ENCODE measurements around the gene RRAGC.
"Not testable (repeated sequence)": the region's sequence is repeated elsewhere in the genome, so short reads cannot be mapped to it uniquely, and the experiment has no call there.

Gene RRAGC

GRCh38 chr1:38846210-38846609 lies 13.4 kb downstream of the RRAGC start:
- Histone ChIP-seq H3K27ac (replicated peaks) (no peak overlapping the region), H3K4me3 (replicated peaks; ENCODE audit: insufficient read depth, low read length) (no peak overlapping the region), H3K27me3 (ENCODE audit: insufficient read depth, poor library complexity, severe bottlenecking) (no peaks in the 10 kb centered on the region)
- no peak for DNase-seq (ENCODE audit: low read depth in 1 of 2, low spot score in 1 of 2)
- TF ChIP-seq POLR2AphosphoS5 (IDR thresholded peaks at IDR 0.05; ENCODE audit: low read depth): no peak
- TF ChIP-seq GABPA (IDR thresholded peaks at IDR 0.05; ENCODE audit: low read depth): no peak
- TF ChIP-seq REST (IDR thresholded peaks at IDR 0.05; ENCODE audit: insufficient replicate concordance, low read depth): no peak
- TF ChIP-seq CTCF (IDR thresholded peaks at IDR 0.05; ENCODE audit: insufficient read depth, low read length): no peak
- TF ChIP-seq SPI1 (IDR thresholded peaks at IDR 0.05; ENCODE audit: borderline replicate concordance, low read depth): no peak

GRCh38 chr1:38845088-38845487 lies 14.5 kb downstream of the RRAGC start:
- H3K4me3 ChIP-seq (replicated peaks; ENCODE audit: insufficient read depth, low read length); DNase-seq (ENCODE audit: low read depth in 1 of 2, low spot score in 1 of 2); H3K27ac ChIP-seq (replicated peaks); H3K27me3 ChIP-seq (ENCODE audit: insufficient read depth, poor library complexity, severe bottlenecking): not testable (repeated sequence)

- no peak for DNase-seq (ENCODE audit: low read depth in 1 of 2, low spot score in 1 of 2)
- TF ChIP-seq REST (IDR thresholded peaks at IDR 0.05; ENCODE audit: insufficient replicate concordance, low read depth): no peak
- TF ChIP-seq CTCF (IDR thresholded peaks at IDR 0.05; ENCODE audit: insufficient read depth, low read length): no peak
- TF ChIP-seq GABPA (IDR thresholded peaks at IDR 0.05; ENCODE audit: low read depth): no peak
- TF ChIP-seq SPI1 (IDR thresholded peaks at IDR 0.05; ENCODE audit: borderline replicate concordance, low read depth): no peak
- TF ChIP-seq POLR2AphosphoS5 (IDR thresholded peaks at IDR 0.05; ENCODE audit: low read depth): no peak
- H3K27me3 ChIP-seq (ENCODE audit: insufficient read depth, poor library complexity, severe bottlenecking): no peaks in the 10 kb centered on the region
- H3K27ac ChIP-seq (replicated peaks): no peak overlapping the region
- no peak overlapping the region for H3K4me3 ChIP-seq (replicated peaks; ENCODE audit: insufficient read depth, low read length)
These were observed 19.3 kb downstream of the RRAGC start for GRCh38 chr1:38840281-38840680.

- no peak for DNase-seq (ENCODE audit: low read depth in 1 of 2, low spot score in 1 of 2)
- TF ChIP-seq CTCF (IDR thresholded peaks at IDR 0.05; ENCODE audit: insufficient read depth, low read length): no peak
- no peak for TF ChIP-seq SPI1 (IDR thresholded peaks at IDR 0.05; ENCODE audit: borderline replicate concordance, low read depth)
- TF ChIP-seq REST (IDR thresholded peaks at IDR 0.05; ENCODE audit: insufficient replicate concordance, low read depth): no peak
- TF ChIP-seq GABPA (IDR thresholded peaks at IDR 0.05; ENCODE audit: low read depth): no peak
- no peak for TF ChIP-seq POLR2AphosphoS5 (IDR thresholded peaks at IDR 0.05; ENCODE audit: low read depth)
These were observed 20.2 kb downstream of the RRAGC start for GRCh38 chr1:38839363-38839762.

GRCh38 chr1:38836316-38836715 lies 23.3 kb downstream of the RRAGC start:
- not testable (repeated sequence) for H3K4me3 ChIP-seq (replicated peaks; ENCODE audit: insufficient read depth, low read length); H3K27me3 ChIP-seq (ENCODE audit: insufficient read depth, poor library complexity, severe bottlenecking)
- peak in 1 of 2 experiments; percentile 86 for DNase-seq (ENCODE audit: low read depth in 1 of 2, low spot score in 1 of 2)
- peak overlapping the region; percentile 95 for H3K27ac ChIP-seq (replicated peaks)

More at GRCh38 chr1:38839363-38839762, 20.2 kb downstream of the RRAGC start:
- H3K27ac ChIP-seq (replicated peaks): no peak overlapping the region
- no peak overlapping the region for H3K4me3 ChIP-seq (replicated peaks; ENCODE audit: insufficient read depth, low read length)
- no peaks in the 10 kb centered on the region for H3K27me3 ChIP-seq (ENCODE audit: insufficient read depth, poor library complexity, severe bottlenecking)
